Brain pericyte (primary cell): ENCODE measurements around the gene ZDHHC3.

Experiments
- DNase-seq: peaks from one replicate; pipeline ENCODE4 v3.0.0-alpha.2; 2012; ENCODE audit warnings: low read depth, low spot score

Gene ZDHHC3

GRCh38 chr3:44976002-44976815 is at the start of gene ZDHHC3, which contains the start of gene EXOSC7:
Gene ZDHHC3, minus strand, starts transcription at chr3:44976174. Its CDS starts 16,738 bp downstream, at chr3:44959436.
Gene EXOSC7, plus strand, starts transcription at chr3:44976244. Its CDS starts 34 bp downstream, at chr3:44976278.
- DNase-seq = peak; percentile 55

GRCh38 chr3:45024542-45025255 is 48.7 kb upstream of the ZDHHC3 start:
- DNase-seq = no peak

- no peak for DNase-seq
Observed at GRCh38 chr3:45023675-45024074, 47.7 kb upstream of the ZDHHC3 start.

GRCh38 chr3:45021524-45022297 is 45.7 kb upstream of the ZDHHC3 start:
- DNase-seq = no peak

GRCh38 chr3:45020534-45020933 is 44.6 kb upstream of the ZDHHC3 start:
- DNase-seq = no peak

- no peak for DNase-seq
Observed at GRCh38 chr3:45017821-45018220, 41.8 kb upstream of the ZDHHC3 start.

GRCh38 chr3:45016916-45017315 is 40.9 kb upstream of the ZDHHC3 start:
- no peak for DNase-seq

GRCh38 chr3:45012577-45012976 is 36.6 kb upstream of the ZDHHC3 start:
- DNase-seq = no peak

GRCh38 chr3:45011756-45012508 is 36.0 kb upstream of the ZDHHC3 start:
- peak; percentile 72 for DNase-seq

- DNase-seq = no peak
Observed at GRCh38 chr3:45010811-45011333, 34.9 kb upstream of the ZDHHC3 start.

GRCh38 chr3:45009868-45010267 is 33.9 kb upstream of the ZDHHC3 start:
- no peak for DNase-seq

- no peak for DNase-seq
Observed at GRCh38 chr3:45008117-45008516, 32.1 kb upstream of the ZDHHC3 start.

GRCh38 chr3:45007091-45007490 is 31.1 kb upstream of the ZDHHC3 start:
- DNase-seq = no peak

- no peak for DNase-seq
Observed at GRCh38 chr3:45003859-45004258, 27.9 kb upstream of the ZDHHC3 start.

GRCh38 chr3:45003406-45003805 is 27.4 kb upstream of the ZDHHC3 start:
- no peak for DNase-seq

GRCh38 chr3:45002720-45003119 is 26.7 kb upstream of the ZDHHC3 start:
- no peak for DNase-seq

GRCh38 chr3:45002139-45002660 is 26.2 kb upstream of the ZDHHC3 start:
- no peak for DNase-seq

GRCh38 chr3:45001738-45002137 is 25.8 kb upstream of the ZDHHC3 start:
- DNase-seq = no peak

GRCh38 chr3:45000823-45001222 is 24.8 kb upstream of the ZDHHC3 start:
- no peak for DNase-seq

- no peak for DNase-seq
Observed at GRCh38 chr3:44999782-45000181, 23.8 kb upstream of the ZDHHC3 start.

GRCh38 chr3:44996556-44996969 is 20.6 kb upstream of the ZDHHC3 start:
- no peak for DNase-seq
